SKM-1 (cell line): ENCODE results near the gene YEATS4.

Experiments
- DNase-seq: peaks from one replicate; lab custom pipeline; 2025; ENCODE audit not compliant: unreplicated experiment; lab: John Stamatoyannopoulos, UW

The YEATS4 gene

GRCh38 chr12:69388371-69388770 lies 28.8 kb downstream of the YEATS4 start:
- no peak for DNase-seq

- no peak for DNase-seq
These were observed 30.3 kb downstream of the YEATS4 start for GRCh38 chr12:69389831-69390230.

- DNase-seq, result no peak
These were observed 32.8 kb downstream of the YEATS4 start for GRCh38 chr12:69392179-69392928.

- no peak for DNase-seq
These were observed 36.5 kb downstream of the YEATS4 start for GRCh38 chr12:69396041-69396440.

GRCh38 chr12:69396963-69397362 lies 37.4 kb downstream of the YEATS4 start:
- no peak for DNase-seq

- no peak for DNase-seq
These were observed 38.4 kb downstream of the YEATS4 start for GRCh38 chr12:69397978-69398377.

- DNase-seq, result no peak
These were observed 42.4 kb downstream of the YEATS4 start for GRCh38 chr12:69401940-69402339.

GRCh38 chr12:69404851-69405565 lies 45.5 kb downstream of the YEATS4 start:
- no peak for DNase-seq

GRCh38 chr12:69405566-69405865 lies 46.0 kb downstream of the YEATS4 start:
- DNase-seq, result no peak

GRCh38 chr12:69406217-69406616 lies 46.7 kb downstream of the YEATS4 start:
- no peak for DNase-seq

GRCh38 chr12:69410571-69410970 lies 51.0 kb downstream of the YEATS4 start:
- no peak for DNase-seq

GRCh38 chr12:69412655-69413054 lies 53.1 kb downstream of the YEATS4 start:
- no peak for DNase-seq

GRCh38 chr12:69415471-69416275 lies 56.1 kb downstream of the YEATS4 start:
- no peak for DNase-seq

- no peak for DNase-seq
These were observed 57.7 kb downstream of the YEATS4 start for GRCh38 chr12:69417231-69417630.

GRCh38 chr12:69417741-69418167 lies 58.2 kb downstream of the YEATS4 start:
- no peak for DNase-seq

GRCh38 chr12:69419701-69420100 lies 60.2 kb downstream of the YEATS4 start:
- no peak for DNase-seq

GRCh38 chr12:69421548-69421947 lies 62.0 kb downstream of the YEATS4 start:
- DNase-seq, result no peak

- no peak for DNase-seq
These were observed 63.7 kb downstream of the YEATS4 start for GRCh38 chr12:69423037-69423905.

GRCh38 chr12:69425417-69425816 lies 65.9 kb downstream of the YEATS4 start:
- DNase-seq, result no peak

- no peak for DNase-seq
These were observed 69.0 kb downstream of the YEATS4 start for GRCh38 chr12:69428351-69429073.
